ENCODE measurements around the gene SLC13A5.

DNA sequence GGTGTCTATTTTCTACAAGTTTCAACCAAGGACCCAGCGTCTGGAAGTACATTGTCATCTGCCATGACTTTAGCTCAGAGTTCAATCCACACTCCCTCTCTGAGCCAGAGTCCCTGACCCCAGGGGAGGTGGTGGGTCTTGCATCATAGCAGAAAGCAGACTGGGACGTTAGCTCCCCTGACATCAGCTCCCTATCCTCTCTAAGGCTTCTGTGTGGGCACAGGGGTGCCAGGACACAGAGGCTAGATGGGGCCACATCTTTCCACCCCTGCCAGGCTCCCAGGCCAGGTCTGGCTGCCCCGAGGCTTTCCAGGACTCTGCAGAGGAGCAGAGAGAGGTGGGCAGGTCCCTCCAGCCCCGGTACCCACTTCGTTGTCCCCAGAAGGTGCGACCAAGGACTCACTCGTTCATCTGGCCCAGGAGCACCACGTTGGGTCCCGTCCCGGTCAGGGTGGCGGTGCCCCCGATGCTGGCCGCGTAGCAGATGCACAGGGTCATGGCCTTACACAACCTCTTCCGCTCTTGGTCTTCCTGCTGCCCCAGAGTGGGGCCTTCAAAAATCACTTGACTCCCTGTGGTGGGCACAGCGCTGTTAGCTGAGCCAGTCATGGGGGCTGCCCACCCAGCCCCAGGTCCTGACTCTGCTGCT lies 10.5 kb downstream of the SLC13A5 start:
- TF ChIP-seq, protein P1, sequence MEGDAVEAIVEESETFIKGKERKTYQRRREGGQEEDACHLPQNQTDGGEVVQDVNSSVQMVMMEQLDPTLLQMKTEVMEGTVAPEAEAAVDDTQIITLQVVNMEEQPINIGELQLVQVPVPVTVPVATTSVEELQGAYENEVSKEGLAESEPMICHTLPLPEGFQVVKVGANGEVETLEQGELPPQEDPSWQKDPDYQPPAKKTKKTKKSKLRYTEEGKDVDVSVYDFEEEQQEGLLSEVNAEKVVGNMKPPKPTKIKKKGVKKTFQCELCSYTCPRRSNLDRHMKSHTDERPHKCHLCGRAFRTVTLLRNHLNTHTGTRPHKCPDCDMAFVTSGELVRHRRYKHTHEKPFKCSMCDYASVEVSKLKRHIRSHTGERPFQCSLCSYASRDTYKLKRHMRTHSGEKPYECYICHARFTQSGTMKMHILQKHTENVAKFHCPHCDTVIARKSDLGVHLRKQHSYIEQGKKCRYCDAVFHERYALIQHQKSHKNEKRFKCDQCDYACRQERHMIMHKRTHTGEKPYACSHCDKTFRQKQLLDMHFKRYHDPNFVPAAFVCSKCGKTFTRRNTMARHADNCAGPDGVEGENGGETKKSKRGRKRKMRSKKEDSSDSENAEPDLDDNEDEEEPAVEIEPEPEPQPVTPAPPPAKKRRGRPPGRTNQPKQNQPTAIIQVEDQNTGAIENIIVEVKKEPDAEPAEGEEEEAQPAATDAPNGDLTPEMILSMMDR (IDR thresholded peaks at IDR 0.05; ENCODE audit: low read depth, low read length, missing input control), result no peak
- peak; percentile 58 for TF ChIP-seq HNF4G (IDR thresholded peaks at IDR 0.05)
- TF ChIP-seq YY1 (IDR thresholded peaks at IDR 0.05), result peak; percentile 41
- TF ChIP-seq, protein P2, sequence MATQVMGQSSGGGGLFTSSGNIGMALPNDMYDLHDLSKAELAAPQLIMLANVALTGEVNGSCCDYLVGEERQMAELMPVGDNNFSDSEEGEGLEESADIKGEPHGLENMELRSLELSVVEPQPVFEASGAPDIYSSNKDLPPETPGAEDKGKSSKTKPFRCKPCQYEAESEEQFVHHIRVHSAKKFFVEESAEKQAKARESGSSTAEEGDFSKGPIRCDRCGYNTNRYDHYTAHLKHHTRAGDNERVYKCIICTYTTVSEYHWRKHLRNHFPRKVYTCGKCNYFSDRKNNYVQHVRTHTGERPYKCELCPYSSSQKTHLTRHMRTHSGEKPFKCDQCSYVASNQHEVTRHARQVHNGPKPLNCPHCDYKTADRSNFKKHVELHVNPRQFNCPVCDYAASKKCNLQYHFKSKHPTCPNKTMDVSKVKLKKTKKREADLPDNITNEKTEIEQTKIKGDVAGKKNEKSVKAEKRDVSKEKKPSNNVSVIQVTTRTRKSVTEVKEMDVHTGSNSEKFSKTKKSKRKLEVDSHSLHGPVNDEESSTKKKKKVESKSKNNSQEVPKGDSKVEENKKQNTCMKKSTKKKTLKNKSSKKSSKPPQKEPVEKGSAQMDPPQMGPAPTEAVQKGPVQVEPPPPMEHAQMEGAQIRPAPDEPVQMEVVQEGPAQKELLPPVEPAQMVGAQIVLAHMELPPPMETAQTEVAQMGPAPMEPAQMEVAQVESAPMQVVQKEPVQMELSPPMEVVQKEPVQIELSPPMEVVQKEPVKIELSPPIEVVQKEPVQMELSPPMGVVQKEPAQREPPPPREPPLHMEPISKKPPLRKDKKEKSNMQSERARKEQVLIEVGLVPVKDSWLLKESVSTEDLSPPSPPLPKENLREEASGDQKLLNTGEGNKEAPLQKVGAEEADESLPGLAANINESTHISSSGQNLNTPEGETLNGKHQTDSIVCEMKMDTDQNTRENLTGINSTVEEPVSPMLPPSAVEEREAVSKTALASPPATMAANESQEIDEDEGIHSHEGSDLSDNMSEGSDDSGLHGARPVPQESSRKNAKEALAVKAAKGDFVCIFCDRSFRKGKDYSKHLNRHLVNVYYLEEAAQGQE (IDR thresholded peaks at IDR 0.05), result peak; percentile 48
- TF ChIP-seq, protein P3, sequence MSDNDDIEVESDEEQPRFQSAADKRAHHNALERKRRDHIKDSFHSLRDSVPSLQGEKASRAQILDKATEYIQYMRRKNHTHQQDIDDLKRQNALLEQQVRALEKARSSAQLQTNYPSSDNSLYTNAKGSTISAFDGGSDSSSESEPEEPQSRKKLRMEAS (IDR thresholded peaks at IDR 0.05), result peak; percentile 64

All from liver (tissue), 3 donors.